HEK293 (cell line): ENCODE measurements around the gene HDC.

Experiments
- CTCF ChIP-seq: fragments of 450-650 bp; formaldehyde crosslinking; IDR thresholded peaks from 2 replicates; pipeline ENCODE4 v1.5.1; 2016; ENCODE audit warnings: missing biosample characterization, missing genetic modification characterization
- ELK4 ChIP-seq: IDR thresholded peaks from 2 replicates; pipeline ENCODE4 v1.6.1; 2011; ENCODE audit warnings: mild to moderate bottlenecking, low read depth, low read length, borderline replicate concordance
- KLF7 ChIP-seq: fragments of 450-650 bp; formaldehyde crosslinking; IDR thresholded peaks from 2 replicates; pipeline ENCODE4 v1.5.1; 2016; ENCODE audit warnings: missing biosample characterization, missing genetic modification characterization, borderline replicate concordance
- KLF9 ChIP-seq: fragments of 450-650 bp; formaldehyde crosslinking; IDR thresholded peaks from 2 replicates; pipeline ENCODE4 v1.5.1; 2016; ENCODE audit warnings: missing biosample characterization, missing genetic modification characterization, low read depth
- MEIS1 ChIP-seq: sonication (generic); formaldehyde crosslinking; IDR thresholded peaks from 2 replicates; pipeline ENCODE4 v1.8.1; 2022; ENCODE audit warnings: missing genetic modification reagents, mild to moderate bottlenecking, borderline replicate concordance
- PBX3 ChIP-seq: sonication (generic); formaldehyde crosslinking; IDR thresholded peaks from 2 replicates; pipeline ENCODE4 v1.8.1; 2022; ENCODE audit warnings: mild to moderate bottlenecking, moderate library complexity, missing genetic modification reagents
- REST ChIP-seq: fragments of 450-650 bp; formaldehyde crosslinking; IDR thresholded peaks from 2 replicates; pipeline ENCODE4 v1.5.1; 2016; ENCODE audit warnings: missing biosample characterization, missing genetic modification characterization
- SP2 ChIP-seq: fragments of 450-650 bp; formaldehyde crosslinking; IDR thresholded peaks from 2 replicates; pipeline ENCODE4 v1.5.1; 2016; ENCODE audit warnings: missing biosample characterization, missing genetic modification characterization
- TCF7L2 ChIP-seq: IDR thresholded peaks from 2 replicates; pipeline ENCODE4 v1.6.1; 2011; ENCODE audit warnings: low read depth, mild to moderate bottlenecking, inconsistent platforms, low read length, moderate library complexity, borderline replicate concordance
- ZBTB8A ChIP-seq: fragments of 450-650 bp; formaldehyde crosslinking; IDR thresholded peaks from 2 replicates; pipeline ENCODE4 v1.5.1; 2016; ENCODE audit warnings: missing biosample characterization, missing genetic modification characterization
- ZFP69B ChIP-seq: fragments of 450-650 bp; formaldehyde crosslinking; IDR thresholded peaks from 2 replicates; pipeline ENCODE4 v1.5.1; 2016; ENCODE audit warnings: missing biosample characterization, missing genetic modification characterization
- ZNF138 ChIP-seq: fragments of 450-650 bp; formaldehyde crosslinking; IDR thresholded peaks from 2 replicates; pipeline ENCODE4 v1.5.1; 2016; ENCODE audit warnings: missing biosample characterization, missing genetic modification characterization, borderline replicate concordance
- ZNF239 ChIP-seq: fragments of 450-650 bp; formaldehyde crosslinking; IDR thresholded peaks from 2 replicates; pipeline ENCODE4 v1.5.1; 2016; ENCODE audit warnings: missing biosample characterization, missing genetic modification characterization

GRCh38 chr15:50192164-50192563 lies 73.4 kb downstream of the HDC start:
- no peak for TF ChIP-seq KLF9 (tag by site-specific recombination)
- TF ChIP-seq CTCF (tag by site-specific recombination) = no peak
- no peak for TF ChIP-seq ZBTB8A (tag by site-specific recombination)
- TF ChIP-seq ZNF239 (tag by site-specific recombination) = no peak
- no peak for TF ChIP-seq PBX3 (CRISPR knock-in tag)
- no peak for TF ChIP-seq MEIS1 (CRISPR knock-in tag)
- TF ChIP-seq TCF7L2 = no peak
- no peak for TF ChIP-seq ZFP69B (tag by site-specific recombination)
- TF ChIP-seq REST (tag by site-specific recombination) = no peak
- no peak for TF ChIP-seq SP2 (tag by site-specific recombination)
- TF ChIP-seq ZNF138 (tag by site-specific recombination) = no peak
- no peak for TF ChIP-seq KLF7 (tag by site-specific recombination)
- TF ChIP-seq ELK4 = no peak
